SK-N-SH (cell line): Measurements from ENCODE around the gene THSD4. TPM values are rescaled to one million over a fixed set of nuclear protein-coding genes. Genes with fewer than 3 reads are reported as not detected.

Source experiments
- CTCF ChIA-PET: fragments of 300-600, 350-600 bp; formaldehyde crosslinking; extraction: SDS; loops from one replicate; lab custom pipeline; 2021; lab: Yijun Ruan, JAX
- POLR2A ChIA-PET: fragments of 350-600 bp; sonication (Branson Sonifier 250); formaldehyde crosslinking; extraction: SDS; loops from one replicate; lab custom pipeline; 2020; ENCODE audit warnings: antibody characterized with exemption, inconsistent platforms; lab: Yijun Ruan, JAX
- DNase-seq: peaks from one replicate; pipeline ENCODE4 v3.0.0; 2012
- H2AFZ ChIP-seq: fragments of 200-600 bp; sonication (generic); 2 replicates; pipeline ENCODE4 v1.8.1; 2016; ENCODE audit warnings: antibody characterized with exemption, mild to moderate bottlenecking, low read depth
- H3F3A ChIP-seq: fragments of 200-600 bp; sonication (generic); replicated peaks from 2 replicates; pipeline ENCODE3; 2016; ENCODE audit warnings: antibody characterized with exemption, mild to moderate bottlenecking; ENCODE audit not compliant: insufficient read depth
- H3K27ac ChIP-seq, 2 experiments: fragments of 200-500 bp in 1 of 2; fragments of 200-600 bp in 1 of 2; sonication (Bioruptor generic) in 1 of 2; sonication (generic), shearing (Covaris generic) in 1 of 2; 2 replicates each; pipeline versions ENCODE4 v1.5.1 to v1.6.1; 2014 to 2016; ENCODE audit warnings: low read depth in 2 of 2, inconsistent platforms in 1 of 2, low read length in 1 of 2, mild to moderate bottlenecking in 1 of 2, mixed read lengths in 1 of 2
- H3K27me3 ChIP-seq: fragments of 200-600 bp; sonication (generic), shearing (Covaris generic); 2 replicates; pipeline ENCODE4 v1.6.1; 2016; ENCODE audit warnings: mixed run types; ENCODE audit not compliant: insufficient read depth
- H3K36me3 ChIP-seq, 2 experiments: fragments of 200-500 bp in 1 of 2; fragments of 200-600 bp in 1 of 2; sonication (Bioruptor generic) in 1 of 2; sonication (generic) in 1 of 2; replicated peaks in 1 of 2; 2 replicates each; pipeline versions ENCODE3 to v1.5.1; 2014 to 2016; ENCODE audit warnings: low read length in 1 of 2, mild to moderate bottlenecking in 1 of 2; ENCODE audit not compliant: insufficient read depth in 2 of 2, control insufficient read depth in 1 of 2
- H3K4me1 ChIP-seq, 2 experiments: fragments of 200-500 bp in 1 of 2; fragments of 200-600 bp in 1 of 2; sonication (Bioruptor generic) in 1 of 2; sonication (generic), shearing (Covaris generic) in 1 of 2; 2 replicates each; pipeline versions ENCODE4 v1.5.1 to v1.6.1; 2014 to 2016; ENCODE audit warnings: low read depth in 1 of 2, low read length in 1 of 2, mixed run types in 1 of 2; ENCODE audit not compliant: insufficient read depth in 2 of 2, control insufficient read depth in 1 of 2
- H3K4me2 ChIP-seq: fragments of 200-600 bp; sonication (generic), shearing (Covaris generic); 2 replicates; pipeline ENCODE4 v1.6.1; 2017; ENCODE audit warnings: mixed run types
- H3K4me3 ChIP-seq, 2 experiments: fragments of 200-500 bp in 1 of 2; fragments of 200-600 bp in 1 of 2; sonication (Bioruptor generic) in 1 of 2; sonication (generic), shearing (Covaris generic) in 1 of 2; 2 replicates each; pipeline versions ENCODE4 v1.5.1 to v1.8.1; 2014 to 2016; ENCODE audit warnings: low read depth in 2 of 2, inconsistent platforms in 1 of 2, low read length in 1 of 2, mild to moderate bottlenecking in 1 of 2, mixed read lengths in 1 of 2, moderate library complexity in 1 of 2
- H3K79me2 ChIP-seq: fragments of 200-600 bp; sonication (generic); 2 replicates; pipeline ENCODE4 v1.8.1; 2017; ENCODE audit warnings: mild to moderate bottlenecking; ENCODE audit not compliant: insufficient read depth
- H3K9ac ChIP-seq: fragments of 200-600 bp; sonication (generic); 2 replicates; pipeline ENCODE4 v1.6.1; 2017; ENCODE audit warnings: mixed run types
- H3K9me2 ChIP-seq: fragments of 200-600 bp; sonication (generic); 2 replicates; pipeline ENCODE4 v1.6.1; 2017; ENCODE audit warnings: mixed run types
- H3K9me3 ChIP-seq: fragments of 200-600 bp; sonication (generic); 2 replicates; pipeline ENCODE4 v1.6.1; 2017; ENCODE audit warnings: mixed run types, mild to moderate bottlenecking, moderate library complexity
- H4K20me1 ChIP-seq: fragments of 200-600 bp; sonication (generic); 2 replicates; pipeline ENCODE4 v1.6.1; 2017; ENCODE audit warnings: mild to moderate bottlenecking, mixed run types; ENCODE audit not compliant: insufficient read depth
- CHD2 ChIP-seq: fragments of 150-350 bp; IDR thresholded peaks from 2 replicates; pipeline ENCODE4 v1.6.1; 2018; ENCODE audit warnings: low read length; ENCODE audit not compliant: partially characterized antibody
- MEF2A ChIP-seq: IDR thresholded peaks from 2 replicates; pipeline ENCODE4 v1.4.0; 2012; ENCODE audit warnings: low read depth, borderline replicate concordance
- NFIC ChIP-seq: IDR thresholded peaks from 2 replicates; pipeline ENCODE4 v1.4.0; 2012; ENCODE audit warnings: borderline replicate concordance
- TAF1 ChIP-seq: IDR thresholded peaks from 2 replicates; pipeline ENCODE4 v1.6.1; 2012; ENCODE audit warnings: low read depth, mild to moderate bottlenecking, low read length, moderate library complexity, borderline replicate concordance
- WGBS: methylation state at CpG from one replicate; pipeline ENCODE4 v1.1.6; 2017; ENCODE audit warnings: low lambda C conversion rate; 5-methylcytosine and 5-hydroxymethylcytosine counted together
- polyA plus RNA-seq, 3 experiments: library from polyadenylated mRNA; depleted of rRNA; stranded (reverse); fragments of >200 nt; gene quantifications; 2 replicates each; pipeline ENCODE4 v1.2.3, GENCODE V29; 2012
- TF ChIP-seq, protein P1 (sequence below): IDR thresholded peaks from 2 replicates; pipeline ENCODE4 v1.4.0; 2012; ENCODE audit warnings: low read depth

THSD4 gene
- polyA plus RNA-seq, 1 of the 3 experiments (the other 2 are of a cell fraction), result 79.1 TPM

DNA sequence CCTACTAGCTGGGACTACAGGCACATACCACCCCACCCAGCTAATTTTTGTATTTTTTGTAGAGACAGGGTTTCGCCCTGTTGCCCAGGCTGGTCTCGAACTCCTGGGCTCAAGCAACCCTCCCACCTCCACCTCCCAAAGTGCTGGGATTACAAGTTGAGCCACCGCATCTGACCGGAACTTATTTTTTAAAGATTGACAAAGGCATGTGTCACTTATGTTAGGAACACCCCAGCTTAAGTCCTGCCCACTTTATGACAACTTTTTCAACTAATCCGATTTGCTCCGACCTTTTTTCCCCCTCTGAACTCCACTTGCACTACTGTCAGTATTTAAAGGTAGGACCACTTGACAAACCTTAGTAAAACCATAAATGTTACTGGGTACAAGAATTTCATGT, 483.5 kb downstream of the THSD4 start:
- TF ChIP-seq, protein P1, sequence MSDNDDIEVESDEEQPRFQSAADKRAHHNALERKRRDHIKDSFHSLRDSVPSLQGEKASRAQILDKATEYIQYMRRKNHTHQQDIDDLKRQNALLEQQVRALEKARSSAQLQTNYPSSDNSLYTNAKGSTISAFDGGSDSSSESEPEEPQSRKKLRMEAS, result no peak

DNA sequence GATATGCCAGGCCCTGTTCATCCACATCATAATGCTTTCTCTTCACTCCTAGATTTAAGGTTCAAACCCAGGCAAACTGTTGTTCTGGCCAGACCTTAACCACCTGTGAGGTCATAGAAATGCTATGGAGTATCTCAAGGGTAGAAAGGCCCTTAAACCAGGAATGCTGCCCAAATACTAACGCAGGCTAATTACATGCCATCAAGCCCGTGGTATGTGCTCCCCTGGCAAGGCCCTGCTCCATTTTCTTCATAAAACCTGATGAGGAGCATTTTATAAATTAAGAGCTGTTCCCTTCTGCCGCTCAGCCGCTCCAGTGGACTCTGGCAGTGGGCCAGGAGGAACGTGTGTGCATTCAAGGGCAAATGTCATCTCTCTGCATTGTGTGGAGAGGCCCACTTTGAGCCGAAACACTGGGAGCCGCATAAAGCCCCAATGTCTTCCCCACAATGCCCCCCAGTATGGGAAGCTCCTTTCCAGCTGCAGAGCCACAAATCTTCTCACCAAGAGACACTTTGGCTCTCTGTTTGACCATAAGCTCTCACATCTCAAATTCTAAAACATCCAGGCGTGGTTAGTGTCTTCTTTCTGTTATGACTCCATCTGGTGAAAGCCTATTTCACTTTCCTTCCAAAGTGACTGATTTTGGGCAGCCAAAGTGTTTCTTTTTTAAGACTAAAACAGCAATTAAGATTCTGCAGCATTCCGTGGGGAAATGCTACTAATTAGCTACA, 484.3 kb downstream of the THSD4 start:
- 88% methylated on average over 9 of the region's 9 CpGs for WGBS
- Histone ChIP-seq H3K4me3 (no peak overlapping the region), H2AFZ (no peak overlapping the region), H3K27ac (no peak overlapping the region), H3K9ac (no peak overlapping the region), H3K36me3 (peaks cover 0 to 6% of the 10 kb centered on the region in 2 experiments), H3K79me2 (no peaks in the 10 kb centered on the region), H3K9me3 (no peaks in the 10 kb centered on the region), H3K4me1 (peaks cover 0 to 5% of the 10 kb centered on the region in 2 experiments; a peak in 2 of 4 replicates), H3F3A (no peaks in the 10 kb centered on the region), H3K4me2 (no peak overlapping the region), H3K27me3 (no peaks in the 10 kb centered on the region), H3K9me2 (no peaks in the 10 kb centered on the region), H4K20me1 (no peaks in the 10 kb centered on the region)
- CTCF ChIA-PET, result interaction anchor here (2.3 kb wide), 1 partner anchor 8 kb away, joined by 5 read pairs; no protein-coding TSS in a partner anchor
- no peak for DNase-seq
- POLR2A ChIA-PET, result no interaction called here
- TF ChIP-seq TAF1 (no peak), NFIC (0 out of 2 replicates have a peak, but pooled peaks have one; percentile 8)

More for the DNA sequence above, 483.5 kb downstream of the THSD4 start:
- no peak overlapping the region for H2AFZ ChIP-seq
- DNase-seq, result no peak
- H3K4me1 ChIP-seq, result peaks cover 0 to 5% of the 10 kb centered on the region in 2 experiments; a peak in 2 of 4 replicates
- H3K9ac ChIP-seq, result no peak overlapping the region
- H3K79me2 ChIP-seq, result no peaks in the 10 kb centered on the region
- no peaks in the 10 kb centered on the region for H4K20me1 ChIP-seq
- ChIA-PET CTCF (no interaction called here), POLR2A (no interaction called here)
- no peaks in the 10 kb centered on the region for H3K9me2 ChIP-seq
- H3K4me3 ChIP-seq, result no peak overlapping the region
- no peaks in the 10 kb centered on the region for H3K36me3 ChIP-seq
- H3K27ac ChIP-seq, result no peak overlapping the region
- no peaks in the 10 kb centered on the region for H3K9me3 ChIP-seq
- WGBS, result 94% methylated on average over 6 of the region's 6 CpGs
- H3K4me2 ChIP-seq, result no peak overlapping the region
- no peaks in the 10 kb centered on the region for H3F3A ChIP-seq
- no peaks in the 10 kb centered on the region for H3K27me3 ChIP-seq

DNA sequence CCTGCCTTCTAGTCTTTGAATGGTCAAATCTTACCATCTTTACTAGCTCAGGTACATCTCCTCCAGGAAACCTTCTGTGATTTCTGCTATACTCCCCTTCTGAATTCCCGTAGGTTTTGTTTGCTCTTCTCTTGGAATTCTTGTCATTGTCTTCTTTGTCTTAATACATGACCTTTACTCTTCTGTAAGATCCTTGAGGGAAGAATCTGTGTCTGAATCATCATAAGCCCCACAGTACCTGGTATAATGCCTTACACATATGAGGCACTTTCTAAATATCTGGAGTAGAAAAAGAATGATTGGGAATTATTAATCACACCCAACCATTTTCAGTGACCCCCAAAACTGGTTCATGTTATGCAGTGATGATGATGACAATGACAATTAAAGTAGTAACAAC, 485.0 kb downstream of the THSD4 start:
- TF ChIP-seq, protein P1, result no peak
- TF ChIP-seq MEF2A (no peak), CHD2 (no peak)
- TF ChIP-seq, all 33 proteins: peak for 0
- no peaks in the 10 kb centered on the region for H3K9me2 ChIP-seq
- no peaks in the 10 kb centered on the region for H4K20me1 ChIP-seq
- H3K4me3 ChIP-seq, result no peak overlapping the region
- peaks cover 0 to 6% of the 10 kb centered on the region in 2 experiments for H3K36me3 ChIP-seq
- CTCF ChIA-PET, result interaction anchor here (2.3 kb wide), 1 partner anchor 9 kb away, joined by 5 read pairs; no protein-coding TSS in a partner anchor
- no peaks in the 10 kb centered on the region for H3K79me2 ChIP-seq
- no peak for DNase-seq
- no peaks in the 10 kb centered on the region for H3K9me3 ChIP-seq
- peaks cover 0 to 5% of the 10 kb centered on the region in 2 experiments; a peak in 2 of 4 replicates for H3K4me1 ChIP-seq
- no peak overlapping the region for H3K27ac ChIP-seq
- H2AFZ ChIP-seq, result no peak overlapping the region
- no peak overlapping the region for H3K9ac ChIP-seq
- POLR2A ChIA-PET, result no interaction called here
- no peaks in the 10 kb centered on the region for H3F3A ChIP-seq
- no peak overlapping the region for H3K4me2 ChIP-seq
- H3K27me3 ChIP-seq, result no peaks in the 10 kb centered on the region
- WGBS, result 70% methylated on average over 1 of the region's 1 CpG
